ENCODE results near the gene PROSER2. TPM values are rescaled to one million over a fixed set of nuclear protein-coding genes. Genes with fewer than 3 reads are reported as not detected.

Gene PROSER2
- total and polyA plus RNA-seq, 2 of the 13 experiments (the other 11 are each of a cell fraction or from before 2014, with no cell fraction given): 6.9 to 7.7 TPM

DNA sequence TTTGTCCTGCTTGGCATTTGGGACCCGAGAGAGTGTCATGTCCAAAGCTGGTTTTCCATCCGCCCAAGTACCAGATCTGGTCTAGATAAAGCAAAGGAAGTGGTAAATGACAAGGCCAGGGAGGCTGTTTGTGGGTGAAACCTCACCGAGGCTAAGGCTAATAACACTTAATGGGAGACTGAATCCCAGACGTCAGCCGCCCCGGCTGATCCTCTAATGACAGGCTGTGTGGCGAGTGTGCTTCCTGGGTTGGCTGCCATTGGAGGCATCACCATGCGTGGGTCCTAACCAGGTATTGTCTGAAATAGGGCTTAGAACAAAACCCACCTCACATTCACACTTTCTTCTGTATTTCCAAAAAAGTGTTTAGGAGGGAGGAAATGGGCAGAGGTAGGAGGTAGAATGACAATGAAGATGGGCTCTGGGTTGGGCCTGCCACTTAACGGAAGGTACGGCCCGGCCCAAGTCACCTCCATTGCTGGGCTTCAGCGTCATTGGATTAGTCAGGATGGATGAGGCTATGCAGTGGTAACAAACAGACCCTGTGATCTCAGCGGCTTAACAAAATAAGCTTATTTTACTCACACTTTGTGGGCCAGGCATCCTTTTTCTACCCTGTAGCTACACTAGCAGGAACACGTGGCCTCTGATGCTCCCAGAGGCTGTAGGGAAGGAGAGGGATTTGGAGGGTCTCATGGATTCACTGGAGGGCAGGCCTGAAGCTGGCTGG is 59.7 kb downstream of the PROSER2 start:
- no peaks in the 10 kb centered on the region for H4K20me1 ChIP-seq (ENCODE audit: insufficient read depth, low read length)
- TF ChIP-seq ZNF12 (CRISPR knock-in tag; IDR thresholded peaks at IDR 0.05) (peak; percentile 86), RXRB (CRISPR knock-in tag; IDR thresholded peaks at IDR 0.05; ENCODE audit: borderline replicate concordance) (no peak)
- no peak overlapping the region for H3K9ac ChIP-seq (ENCODE audit: insufficient read depth, low read depth, low read length)
- in situ Hi-C loops (cut with HindIII; ENCODE audit: extremely low pct_ligation_motif_present, low pct_unique_long_range_greater_than_20kb): no loop called here
- intact Hi-C loops (cut with micrococcal nuclease; ENCODE audit: unreplicated experiment): no loop called here
- ChIA-PET POLR2A (no interaction called here), CTCF (ENCODE audit: low intra/inter-chr PET ratio, low total read pairs) (no interaction called here)
- H3K4me3 ChIP-seq (replicated peaks in 1 of 3; ENCODE audit: insufficient read depth in 1 of 3, low read depth in 2 of 3, low read length in 3 of 3): no peak overlapping the region
- 95% methylated on average over 10 of the region's 14 CpGs for WGBS (ENCODE audit: low lambda C conversion rate)
- BruUV-seq (replicated peaks): no TSS peak
- H3K36me3 ChIP-seq (replicated peaks in 1 of 2; ENCODE audit: control insufficient read depth in 1 of 2, insufficient read depth in 2 of 2, low read length in 2 of 2): no peaks in the 10 kb centered on the region
- FAIRE-seq (no peak), ATAC-seq (no peak), DNase-seq (ENCODE audit: low spot score) (no peak)
- H2AFZ ChIP-seq (ENCODE audit: low read length): no peak overlapping the region
- no peaks in the 10 kb centered on the region for H3K79me2 ChIP-seq (ENCODE audit: insufficient read depth, low read length)
- no peak overlapping the region for H3K27ac ChIP-seq (ENCODE audit: extremely low read length, insufficient read depth, low read length)
- no peaks in the 10 kb centered on the region for H3K9me3 ChIP-seq (ENCODE audit: low read length)
- no peak overlapping the region for H3K4me2 ChIP-seq (ENCODE audit: low read depth, low read length)
- 0 out of 5 replicates have a peak, but pooled peaks cover 0 to 2% of the 10 kb centered on the region in 2 experiments for H3K27me3 ChIP-seq (ENCODE audit: control insufficient read depth in 1 of 2, insufficient read depth in 2 of 2, low read length in 2 of 2)
- H3K4me1 ChIP-seq (ENCODE audit: insufficient read depth, low read length): peaks cover 59% of the 10 kb centered on the region

DNA sequence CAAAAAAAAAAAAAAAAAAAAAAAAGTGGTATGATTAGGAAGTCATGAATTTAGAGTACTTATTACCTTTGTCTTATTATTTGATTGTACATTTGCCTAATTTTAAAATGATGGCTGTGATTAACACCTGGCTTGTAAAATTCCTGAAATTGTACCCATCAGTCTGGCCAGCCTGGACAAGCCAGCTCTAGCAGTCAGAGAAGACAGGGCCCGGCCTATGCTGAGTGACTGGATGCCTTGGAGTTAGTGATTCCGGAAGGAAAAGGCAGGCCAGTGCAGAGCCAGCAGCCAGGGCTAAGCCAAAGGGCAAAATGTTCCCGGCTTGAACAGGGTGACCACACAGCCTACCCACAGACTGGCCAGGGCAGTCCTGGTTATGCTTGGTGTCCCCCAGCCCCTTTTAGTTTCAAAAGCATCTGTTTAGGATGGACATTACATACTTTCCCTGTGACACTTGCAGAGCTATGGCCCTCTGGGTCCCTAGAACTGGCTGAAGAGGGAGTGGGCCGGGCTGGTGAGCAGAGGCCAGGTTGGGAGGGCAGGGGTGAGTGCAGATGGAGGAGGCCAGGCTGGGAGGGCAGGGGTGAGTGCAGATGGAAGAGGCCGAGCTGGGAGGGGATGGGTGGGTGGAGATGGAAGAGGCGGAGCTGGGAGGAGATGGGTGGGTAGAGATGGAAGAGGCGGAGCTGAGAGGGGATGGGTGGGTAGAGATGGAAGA is 61.7 kb downstream of the PROSER2 start:
- BruUV-seq (replicated peaks): no TSS peak
- Histone ChIP-seq H3K9me3 (ENCODE audit: low read length) (no peaks in the 10 kb centered on the region), H3K9ac (ENCODE audit: insufficient read depth, low read depth, low read length) (no peak overlapping the region), H3K4me3 (replicated peaks in 1 of 3; ENCODE audit: insufficient read depth in 1 of 3, low read depth in 2 of 3, low read length in 3 of 3) (no peak overlapping the region), H3K4me1 (ENCODE audit: insufficient read depth, low read length) (peaks cover 38% of the 10 kb centered on the region), H3K4me2 (ENCODE audit: low read depth, low read length) (no peak overlapping the region), H3K27me3 (ENCODE audit: control insufficient read depth in 1 of 2, insufficient read depth in 2 of 2, low read length in 2 of 2) (0 out of 5 replicates have a peak, but pooled peaks cover 0 to 2% of the 10 kb centered on the region in 2 experiments), H4K20me1 (ENCODE audit: insufficient read depth, low read length) (no peaks in the 10 kb centered on the region), H3K36me3 (replicated peaks in 1 of 2; ENCODE audit: control insufficient read depth in 1 of 2, insufficient read depth in 2 of 2, low read length in 2 of 2) (no peaks in the 10 kb centered on the region), H3K27ac (ENCODE audit: extremely low read length, insufficient read depth, low read length) (no peak overlapping the region), H3K79me2 (ENCODE audit: insufficient read depth, low read length) (no peaks in the 10 kb centered on the region), H2AFZ (ENCODE audit: low read length) (no peak overlapping the region)
- TF ChIP-seq, protein P1, sequence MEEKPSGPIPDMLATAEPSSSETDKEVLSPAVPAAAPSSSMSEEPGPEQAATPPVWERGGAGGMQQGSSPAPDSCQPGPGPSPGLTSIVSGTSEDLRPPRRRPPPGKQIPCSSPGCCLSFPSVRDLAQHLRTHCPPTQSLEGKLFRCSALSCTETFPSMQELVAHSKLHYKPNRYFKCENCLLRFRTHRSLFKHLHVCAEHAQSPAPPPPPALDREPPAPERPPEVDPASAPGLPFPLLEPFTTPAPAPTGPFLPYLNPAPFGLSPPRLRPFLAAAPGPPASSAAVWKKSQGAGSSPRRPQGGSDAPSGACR (CRISPR knock-in tag; IDR thresholded peaks at IDR 0.05): no peak
- TF ChIP-seq ZBTB3 (CRISPR knock-in tag; IDR thresholded peaks at IDR 0.05; ENCODE audit: borderline replicate concordance, low read depth): no peak
- no peak for TF ChIP-seq CHD4 (IDR thresholded peaks at IDR 0.05; ENCODE audit: borderline replicate concordance, low read length)
- no peak for TF ChIP-seq ZNF660 (CRISPR knock-in tag; IDR thresholded peaks at IDR 0.05; ENCODE audit: borderline replicate concordance, low read depth)
- no peak for TF ChIP-seq SAFB2 (CRISPR knock-in tag; IDR thresholded peaks at IDR 0.05; ENCODE audit: borderline replicate concordance, low read depth)
- ChIA-PET POLR2A (no interaction called here), CTCF (ENCODE audit: low intra/inter-chr PET ratio, low total read pairs) (no interaction called here)
- 58% methylated on average over 7 of the region's 7 CpGs for WGBS (ENCODE audit: low lambda C conversion rate)
- ATAC-seq (no peak), FAIRE-seq (no peak), DNase-seq (ENCODE audit: low spot score) (no peak)
- intact Hi-C loops (cut with micrococcal nuclease; ENCODE audit: unreplicated experiment) (no loop called here), in situ Hi-C loops (cut with HindIII; ENCODE audit: extremely low pct_ligation_motif_present, low pct_unique_long_range_greater_than_20kb) (no loop called here)

Measured in HepG2 (cell line).